GM23248 (cell line): ENCODE data around the gene LIMS2.

Experiments
- EZH2 ChIP-seq: fragments of 200-600 bp; sonication (generic); IDR thresholded peaks from 2 replicates; pipeline ENCODE4 v1.6.1; 2018; ENCODE audit warnings: antibody characterized with exemption, mild to moderate bottlenecking; ENCODE audit not compliant: insufficient read depth, poor library complexity, severe bottlenecking
- EZH2phosphoT487 ChIP-seq: fragments of 200-600 bp; sonication (generic); IDR thresholded peaks from 2 replicates; pipeline ENCODE4 v1.6.1; 2018; ENCODE audit warnings: antibody characterized with exemption, moderate library complexity, mild to moderate bottlenecking, low read depth; ENCODE audit not compliant: insufficient read depth

DNA sequence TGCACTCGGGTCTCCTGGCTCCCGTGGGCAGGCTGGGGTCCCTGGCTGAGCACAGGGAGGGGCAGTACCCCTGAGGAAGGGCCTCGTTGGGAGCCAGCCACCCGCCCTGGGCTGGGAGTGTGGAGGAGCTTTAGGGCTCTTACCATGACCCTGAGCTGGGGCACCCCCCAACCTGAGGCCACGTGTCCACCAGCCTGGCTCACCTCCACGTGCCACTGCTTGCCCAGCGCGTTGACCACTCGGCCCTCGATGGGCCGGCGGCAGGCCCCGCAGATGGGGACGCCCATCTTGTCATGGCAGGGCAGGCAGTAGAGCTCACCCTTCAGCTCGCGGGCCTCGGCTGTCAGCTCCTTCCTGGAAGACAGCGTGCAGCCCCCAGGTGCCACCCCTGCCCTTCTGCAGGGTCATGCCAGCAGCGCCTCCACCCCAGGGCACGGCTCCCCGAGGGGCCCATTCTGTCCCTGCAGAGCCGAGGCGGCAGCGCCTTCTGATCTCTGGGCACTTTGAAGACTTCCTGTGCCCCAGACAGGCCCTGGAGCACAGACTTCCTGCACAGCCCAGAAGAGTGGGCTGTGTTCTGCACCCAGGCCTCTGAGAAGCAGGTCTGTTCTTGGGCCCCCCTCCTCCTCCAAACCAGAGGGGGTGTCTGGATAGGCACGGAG, 33.4 kb downstream of the LIMS2 start:
- TF ChIP-seq EZH2phosphoT487 (no peak), EZH2 (no peak)
